H9 (cell line): ENCODE data around the gene RSU1. TPM values are rescaled to one million over a fixed set of nuclear protein-coding genes. Genes with fewer than 3 reads are reported as not detected.

Source experiments
- DNase-seq: peaks from one replicate; pipeline ENCODE4 v3.0.0-alpha.2; 2017
- H2AFZ ChIP-seq: one replicate; pipeline ENCODE4 v1.6.1; 2013; ENCODE audit warnings: mild to moderate bottlenecking, low read length, control low read depth, moderate library complexity
- H2AK5ac ChIP-seq: 2 replicates; pipeline ENCODE4 v1.6.1; 2013; ENCODE audit warnings: low read length, control low read depth, mixed read lengths; ENCODE audit not compliant: insufficient read length
- H2BK120ac ChIP-seq: one replicate; pipeline ENCODE4 v1.6.1; 2013; ENCODE audit warnings: low read depth, mild to moderate bottlenecking, low read length, control low read depth, inconsistent platforms; ENCODE audit not compliant: poor library complexity, severe bottlenecking
- H2BK12ac ChIP-seq: 2 replicates; pipeline ENCODE4 v1.6.1; 2013; ENCODE audit warnings: low read length, control low read depth, mixed read lengths, low read depth; ENCODE audit not compliant: insufficient read length
- H2BK15ac ChIP-seq: 2 replicates; pipeline ENCODE4 v1.6.1; 2013; ENCODE audit warnings: low read depth, low read length, control low read depth
- H2BK20ac ChIP-seq: one replicate; pipeline ENCODE4 v1.6.1; 2013; ENCODE audit warnings: low read depth, mild to moderate bottlenecking, low read length, control low read depth, inconsistent platforms; ENCODE audit not compliant: poor library complexity, severe bottlenecking
- H2BK5ac ChIP-seq: 2 replicates; pipeline ENCODE4 v1.6.1; 2013; ENCODE audit warnings: low read length, control low read depth, mixed read lengths; ENCODE audit not compliant: insufficient read length
- H3K14ac ChIP-seq: 2 replicates; pipeline ENCODE4 v1.6.1; 2013; ENCODE audit warnings: low read length, control low read depth; ENCODE audit not compliant: insufficient read depth
- H3K18ac ChIP-seq: 2 replicates; pipeline ENCODE4 v1.6.1; 2013; ENCODE audit warnings: low read depth, mild to moderate bottlenecking, mixed read lengths, low read length, control low read depth; ENCODE audit not compliant: insufficient read length
- H3K23ac ChIP-seq: 2 replicates; pipeline ENCODE4 v1.6.1; 2013; ENCODE audit warnings: low read length, control low read depth, mixed read lengths, low read depth; ENCODE audit not compliant: insufficient read length
- H3K23me2 ChIP-seq: 2 replicates; pipeline ENCODE4 v1.6.1; 2013; ENCODE audit warnings: low read depth, mild to moderate bottlenecking, mixed read lengths, low read length, control low read depth; ENCODE audit not compliant: insufficient read length, poor library complexity, severe bottlenecking
- H3K27ac ChIP-seq: 2 replicates; pipeline ENCODE4 v1.5.1; 2013; ENCODE audit warnings: low read length, control low read depth, mixed read lengths, low read depth; ENCODE audit not compliant: insufficient read length
- H3K27me3 ChIP-seq: 2 replicates; pipeline ENCODE4 v1.6.1; 2013; ENCODE audit warnings: low read length, control low read depth, inconsistent platforms; ENCODE audit not compliant: insufficient read depth
- H3K4ac ChIP-seq: 2 replicates; pipeline ENCODE4 v1.6.1; 2013; ENCODE audit warnings: low read depth, mild to moderate bottlenecking, control low read depth, inconsistent platforms, low read length, moderate library complexity
- H3K4me1 ChIP-seq: 2 replicates; pipeline ENCODE4 v1.6.1; 2013; ENCODE audit warnings: low read length, control low read depth, inconsistent platforms; ENCODE audit not compliant: insufficient read depth
- H3K4me2 ChIP-seq: 2 replicates; pipeline ENCODE4 v1.6.1; 2013; ENCODE audit warnings: low read length, control low read depth, mixed read lengths; ENCODE audit not compliant: insufficient read length, insufficient read depth
- H3K56ac ChIP-seq: 2 replicates; pipeline ENCODE4 v1.6.1; 2013; ENCODE audit warnings: low read depth, mild to moderate bottlenecking, mixed read lengths, low read length, control low read depth; ENCODE audit not compliant: insufficient read length
- H3K79me1 ChIP-seq: 2 replicates; pipeline ENCODE4 v1.6.1; 2013; ENCODE audit warnings: low read depth, mild to moderate bottlenecking, moderate library complexity, low read length, control low read depth, inconsistent platforms; ENCODE audit not compliant: insufficient read depth, poor library complexity, severe bottlenecking
- H3K79me2 ChIP-seq: 2 replicates; pipeline ENCODE4 v1.6.1; 2013; ENCODE audit warnings: low read length, control low read depth, inconsistent platforms; ENCODE audit not compliant: insufficient read depth
- H3K9ac ChIP-seq: 2 replicates; pipeline ENCODE4 v1.6.1; 2013; ENCODE audit warnings: low read length, control low read depth, mixed read lengths; ENCODE audit not compliant: insufficient read length; ENCODE audit errors: extremely low read depth
- H3K9me3 ChIP-seq: one replicate; pipeline ENCODE4 v1.6.1; 2013; ENCODE audit warnings: low read depth, low read length, inconsistent platforms; ENCODE audit not compliant: control insufficient read depth
- H3T11ph ChIP-seq: one replicate; pipeline ENCODE4 v1.6.1; 2013; ENCODE audit warnings: mild to moderate bottlenecking, low read length, control low read depth, inconsistent platforms
- H4K20me1 ChIP-seq: one replicate; pipeline ENCODE4 v1.6.1; 2013; ENCODE audit not compliant: control insufficient read depth, insufficient read length, insufficient read depth
- H4K5ac ChIP-seq: 2 replicates; pipeline ENCODE4 v1.6.1; 2013; ENCODE audit warnings: low read depth, mild to moderate bottlenecking, mixed read lengths, low read length, control low read depth; ENCODE audit not compliant: insufficient read length
- H4K8ac ChIP-seq: replicated peaks from 2 replicates; pipeline ENCODE4 v1.6.1; 2013; ENCODE audit warnings: low read length, control low read depth, mixed read lengths, low read depth; ENCODE audit not compliant: insufficient read length
- H4K91ac ChIP-seq: 2 replicates; pipeline ENCODE4 v1.6.1; 2013; ENCODE audit warnings: low read depth, mild to moderate bottlenecking, moderate library complexity, mixed read lengths, low read length, control low read depth; ENCODE audit not compliant: insufficient read length
- H3K27ac Mint-ChIP-seq, 3 experiments: 2 replicates in 2 of 3; 3 replicates in 1 of 3; pipeline ENCODE4 v1.8.0; 2020 to 2021; ENCODE audit warnings: mixed read lengths in 3 of 3, mild to moderate bottlenecking in 1 of 3, moderate library complexity in 1 of 3
- H3K27me3 Mint-ChIP-seq: 2 replicates; pipeline ENCODE4 v1.8.0; 2021; ENCODE audit warnings: low read depth, mild to moderate bottlenecking, moderate library complexity, mixed read lengths
- H3K36me3 Mint-ChIP-seq, 3 experiments: 2 replicates in 2 of 3; 3 replicates in 1 of 3; pipeline ENCODE4 v1.8.0; 2020 to 2021; ENCODE audit warnings: low read depth in 3 of 3, mixed read lengths in 3 of 3; ENCODE audit not compliant: insufficient read depth in 1 of 3
- H3K4me1 Mint-ChIP-seq, 2 experiments: 2 replicates each; pipeline ENCODE4 v1.8.0; 2020; ENCODE audit warnings: mixed read lengths in 2 of 2
- H3K4me3 Mint-ChIP-seq, 2 experiments: 2 replicates in 1 of 2; 3 replicates in 1 of 2; pipeline ENCODE4 v1.8.0; 2020 to 2021; ENCODE audit warnings: mild to moderate bottlenecking in 2 of 2, mixed read lengths in 2 of 2, moderate library complexity in 1 of 2
- H3K9me3 Mint-ChIP-seq, 2 experiments: 2 replicates in 1 of 2; 3 replicates in 1 of 2; pipeline ENCODE4 v1.8.0; 2020; ENCODE audit warnings: mild to moderate bottlenecking in 2 of 2, mixed read lengths in 2 of 2, moderate library complexity in 1 of 2
- CTCF ChIP-seq: fragments of 200-600 bp; sonication (generic); conservative IDR thresholded peaks from 3 replicates; pipeline ENCODE4 v1.8.0; 2021; ENCODE audit warnings: antibody characterized with exemption, mild to moderate bottlenecking
- whole genome bisulfite sequencing: extraction: QIAGEN DNeasy Blood & Tissue Kit; methylation state at CpG from one replicate; pipeline ENCODE4 v1.1.7; 2013; ENCODE audit warnings: missing lambda C conversion rate, low lambda C conversion rate, mixed read lengths; ENCODE audit not compliant: insufficient read length; ENCODE audit errors: extremely low coverage; 5-methylcytosine and 5-hydroxymethylcytosine counted together
- total RNA-seq: library from RNA; stranded (reverse); gene quantifications from 2 replicates; pipeline ENCODE4 v1.2.1, GENCODE V29; 2021

The RSU1 gene
- total RNA-seq, 1 experiment from 2014 or later, result 59.4 TPM

DNA sequence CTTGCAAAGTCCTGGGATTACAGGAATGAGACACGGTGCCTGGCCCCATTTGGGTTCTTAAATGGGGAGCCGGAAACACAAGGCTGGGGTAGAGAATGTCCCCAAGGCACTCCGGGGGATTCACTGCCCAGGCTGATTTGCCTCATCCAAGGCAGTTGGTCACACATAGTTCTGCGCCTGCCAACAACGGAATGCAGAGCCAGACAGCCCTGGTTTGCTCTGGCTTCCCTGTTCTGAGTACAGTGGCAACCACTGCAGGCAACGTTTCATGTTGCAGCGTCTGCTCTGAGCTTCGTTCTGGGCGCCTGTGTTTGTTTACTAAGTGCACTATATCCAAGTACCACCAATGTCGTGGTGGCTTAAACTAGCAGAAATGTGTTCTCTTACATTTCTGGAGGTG, 233.8 kb downstream of the RSU1 start:
- H3K4ac ChIP-seq, result no peak overlapping the region
- WGBS, result no CpG with 5 or more reads among the region's 10 CpGs
- no peak overlapping the region for H3K27ac ChIP-seq
- no peak overlapping the region for H4K8ac ChIP-seq
- no peaks in the 10 kb centered on the region for H3K23me2 ChIP-seq
- H4K20me1 ChIP-seq, result no peaks in the 10 kb centered on the region
- no peak overlapping the region for H2BK120ac ChIP-seq
- H3K79me1 ChIP-seq, result no peaks in the 10 kb centered on the region
- no peak overlapping the region for H3T11ph ChIP-seq
- no peak overlapping the region for H3K23ac ChIP-seq
- H2BK15ac ChIP-seq, result no peak overlapping the region
- no peak overlapping the region for H2BK20ac ChIP-seq
- H3K4me1 Mint-ChIP-seq, result peaks cover 0 to 5% of the 10 kb centered on the region in 2 experiments; a peak in 1 of 4 replicates
- no peak overlapping the region for H3K18ac ChIP-seq
- no peaks in the 10 kb centered on the region for H3K4me1 ChIP-seq
- no peaks in the 10 kb centered on the region for H3K36me3 Mint-ChIP-seq
- H3K27ac Mint-ChIP-seq, result no peak overlapping the region
- no peak overlapping the region for H3K56ac ChIP-seq
- no peaks in the 10 kb centered on the region for H3K9me3 ChIP-seq
- H3K9me3 Mint-ChIP-seq, result no peaks in the 10 kb centered on the region
- no peak overlapping the region for H3K9ac ChIP-seq
- H3K4me2 ChIP-seq, result no peak overlapping the region
- no peak for DNase-seq
- no peaks in the 10 kb centered on the region for H3K79me2 ChIP-seq
- H3K14ac ChIP-seq, result no peak overlapping the region
- no peaks in the 10 kb centered on the region; the same call in none of the 2 replicates for H3K27me3 Mint-ChIP-seq
- H3K4me3 Mint-ChIP-seq, result no peak overlapping the region
- no peak overlapping the region for H2AFZ ChIP-seq
- H2BK12ac ChIP-seq, result no peak overlapping the region
- H2AK5ac ChIP-seq, result no peak overlapping the region
- H4K5ac ChIP-seq, result no peak overlapping the region
- no peak overlapping the region for H2BK5ac ChIP-seq
- H3K27me3 ChIP-seq, result no peaks in the 10 kb centered on the region
- no peak for TF ChIP-seq CTCF
- no peak overlapping the region for H4K91ac ChIP-seq
